ENCODE measurements around the gene ADARB1.
A peak's percentile ranks its signal among the peaks of the same experiment; 100 is the strongest.

ADARB1 gene

GRCh38 chr21:45064618-45065399, 9.6 kb upstream of the ADARB1 start:
- Histone ChIP-seq H3K27ac (ENCODE audit: low read depth, low read length) (no peak overlapping the region), H3K9ac (ENCODE audit: low read length) (no peak overlapping the region), H3K4me3 (ENCODE audit: low read length) (no peak overlapping the region), H3K36me3 (ENCODE audit: control insufficient read depth, insufficient read depth, low read length) (no peaks in the 10 kb centered on the region), H3K4me1 (ENCODE audit: control insufficient read depth, insufficient read depth, low read length) (no peaks in the 10 kb centered on the region), H3K27me3 (ENCODE audit: control insufficient read depth, insufficient read depth, low read length) (no peaks in the 10 kb centered on the region)

GRCh38 chr21:45067462-45068285, 6.7 kb upstream of the ADARB1 start:
- H3K27ac ChIP-seq (ENCODE audit: low read depth, low read length): no peak overlapping the region
- no peaks in the 10 kb centered on the region for H3K27me3 ChIP-seq (ENCODE audit: control insufficient read depth, insufficient read depth, low read length)
- no peaks in the 10 kb centered on the region for H3K36me3 ChIP-seq (ENCODE audit: control insufficient read depth, insufficient read depth, low read length)
- H3K9ac ChIP-seq (ENCODE audit: low read length): no peak overlapping the region
- H3K4me3 ChIP-seq (ENCODE audit: low read length): no peak overlapping the region
- no peaks in the 10 kb centered on the region for H3K4me1 ChIP-seq (ENCODE audit: control insufficient read depth, insufficient read depth, low read length)

- Histone ChIP-seq H3K4me1 (ENCODE audit: control insufficient read depth, insufficient read depth, low read length) (no peaks in the 10 kb centered on the region), H3K36me3 (ENCODE audit: control insufficient read depth, insufficient read depth, low read length) (no peaks in the 10 kb centered on the region), H3K9ac (ENCODE audit: low read length) (no peak overlapping the region), H3K4me3 (ENCODE audit: low read length) (no peak overlapping the region), H3K27me3 (ENCODE audit: control insufficient read depth, insufficient read depth, low read length) (no peaks in the 10 kb centered on the region), H3K27ac (ENCODE audit: low read depth, low read length) (no peak overlapping the region)
Observed at GRCh38 chr21:45069085-45069484, 5.3 kb upstream of the ADARB1 start.

GRCh38 chr21:45069711-45070110, 4.7 kb upstream of the ADARB1 start:
- H3K27me3 ChIP-seq (ENCODE audit: control insufficient read depth, insufficient read depth, low read length): no peaks in the 10 kb centered on the region
- H3K27ac ChIP-seq (ENCODE audit: low read depth, low read length): no peak overlapping the region
- no peaks in the 10 kb centered on the region for H3K36me3 ChIP-seq (ENCODE audit: control insufficient read depth, insufficient read depth, low read length)
- H3K9ac ChIP-seq (ENCODE audit: low read length): no peak overlapping the region
- no peak overlapping the region for H3K4me3 ChIP-seq (ENCODE audit: low read length)
- H3K4me1 ChIP-seq (ENCODE audit: control insufficient read depth, insufficient read depth, low read length): no peaks in the 10 kb centered on the region

GRCh38 chr21:45071078-45071873, 3.1 kb upstream of the ADARB1 start:
- Histone ChIP-seq H3K9ac (ENCODE audit: low read length) (no peak overlapping the region), H3K4me3 (ENCODE audit: low read length) (no peak overlapping the region), H3K27ac (ENCODE audit: low read depth, low read length) (no peak overlapping the region), H3K36me3 (ENCODE audit: control insufficient read depth, insufficient read depth, low read length) (no peaks in the 10 kb centered on the region), H3K27me3 (ENCODE audit: control insufficient read depth, insufficient read depth, low read length) (no peaks in the 10 kb centered on the region), H3K4me1 (ENCODE audit: control insufficient read depth, insufficient read depth, low read length) (peaks cover 1% of the 10 kb centered on the region)

GRCh38 chr21:45071874-45072737, 2.3 kb upstream of the ADARB1 start:
- Histone ChIP-seq H3K9ac (ENCODE audit: low read length) (no peak overlapping the region), H3K4me1 (ENCODE audit: control insufficient read depth, insufficient read depth, low read length) (peaks cover 3% of the 10 kb centered on the region), H3K36me3 (ENCODE audit: control insufficient read depth, insufficient read depth, low read length) (no peaks in the 10 kb centered on the region), H3K27me3 (ENCODE audit: control insufficient read depth, insufficient read depth, low read length) (no peaks in the 10 kb centered on the region), H3K27ac (ENCODE audit: low read depth, low read length) (no peak overlapping the region), H3K4me3 (ENCODE audit: low read length) (no peak overlapping the region)

GRCh38 chr21:45072738-45073300, 1.6 kb upstream of the ADARB1 start:
- Histone ChIP-seq H3K36me3 (ENCODE audit: control insufficient read depth, insufficient read depth, low read length) (no peaks in the 10 kb centered on the region), H3K9ac (ENCODE audit: low read length) (no peak overlapping the region), H3K4me3 (ENCODE audit: low read length) (no peak overlapping the region), H3K4me1 (ENCODE audit: control insufficient read depth, insufficient read depth, low read length) (peaks cover 3% of the 10 kb centered on the region), H3K27me3 (ENCODE audit: control insufficient read depth, insufficient read depth, low read length) (no peaks in the 10 kb centered on the region), H3K27ac (ENCODE audit: low read depth, low read length) (no peak overlapping the region)

GRCh38 chr21:45073301-45074047, 906 bp upstream of the ADARB1 start:
- Histone ChIP-seq H3K9ac (ENCODE audit: low read length) (no peak overlapping the region), H3K27ac (ENCODE audit: low read depth, low read length) (no peak overlapping the region), H3K36me3 (ENCODE audit: control insufficient read depth, insufficient read depth, low read length) (no peaks in the 10 kb centered on the region), H3K4me1 (ENCODE audit: control insufficient read depth, insufficient read depth, low read length) (peaks cover 3% of the 10 kb centered on the region), H3K4me3 (ENCODE audit: low read length) (peak overlapping the region; percentile 86), H3K27me3 (ENCODE audit: control insufficient read depth, insufficient read depth, low read length) (no peaks in the 10 kb centered on the region)

GRCh38 chr21:45074818-45075595, 627 bp downstream of the ADARB1 start:
- peak overlapping the region; percentile 35 for H3K27ac ChIP-seq (ENCODE audit: low read depth, low read length)

GRCh38 chr21:45075596-45076244, 1.3 kb downstream of the ADARB1 start:
- Histone ChIP-seq H3K9ac (ENCODE audit: low read length) (no peak overlapping the region), H3K27me3 (ENCODE audit: control insufficient read depth, insufficient read depth, low read length) (no peaks in the 10 kb centered on the region), H3K27ac (ENCODE audit: low read depth, low read length) (no peak overlapping the region), H3K4me1 (ENCODE audit: control insufficient read depth, insufficient read depth, low read length) (peaks cover 7% of the 10 kb centered on the region), H3K4me3 (ENCODE audit: low read length) (peak overlapping the region; percentile 67), H3K36me3 (ENCODE audit: control insufficient read depth, insufficient read depth, low read length) (no peaks in the 10 kb centered on the region)

More at GRCh38 chr21:45074818-45075595, 627 bp downstream of the ADARB1 start:
- no peaks in the 10 kb centered on the region for H3K36me3 ChIP-seq (ENCODE audit: control insufficient read depth, insufficient read depth, low read length)
- peak overlapping the region; percentile 34 for H3K9ac ChIP-seq (ENCODE audit: low read length)
- H3K4me1 ChIP-seq (ENCODE audit: control insufficient read depth, insufficient read depth, low read length): peaks cover 3% of the 10 kb centered on the region
- no peaks in the 10 kb centered on the region for H3K27me3 ChIP-seq (ENCODE audit: control insufficient read depth, insufficient read depth, low read length)
- peak overlapping the region; percentile 67 for H3K4me3 ChIP-seq (ENCODE audit: low read length)
